Measurements from ENCODE around the gene CGNL1.

Gene CGNL1

GRCh38 chr15:57437564-57437963 is 61.3 kb downstream of the CGNL1 start:
- CTCF ChIA-PET, result no interaction called here
- POLR2A ChIA-PET, result no interaction called here
- no peak for DNase-seq (ENCODE audit: extremely low spot score)
- TF ChIP-seq CTCF (IDR thresholded peaks at IDR 0.05; ENCODE audit: control extremely low read depth, extremely low read depth, low read depth, missing control alignments), result no peak

GRCh38 chr15:57438166-57438565 is 61.9 kb downstream of the CGNL1 start:
- ChIA-PET CTCF (no interaction called here), POLR2A (no interaction called here)
- no peak for TF ChIP-seq CTCF (IDR thresholded peaks at IDR 0.05; ENCODE audit: control extremely low read depth, extremely low read depth, low read depth, missing control alignments)
- DNase-seq (ENCODE audit: extremely low spot score), result no peak

- TF ChIP-seq CTCF (IDR thresholded peaks at IDR 0.05; ENCODE audit: control extremely low read depth, extremely low read depth, low read depth, missing control alignments), result no peak
- no peak for DNase-seq (ENCODE audit: extremely low spot score)
- ChIA-PET CTCF (no interaction called here), POLR2A (no interaction called here)
These were observed 63.1 kb downstream of the CGNL1 start for GRCh38 chr15:57439128-57440027.

GRCh38 chr15:57440167-57440566 is 63.9 kb downstream of the CGNL1 start:
- no peak for DNase-seq (ENCODE audit: extremely low spot score)
- CTCF ChIA-PET, result no interaction called here
- TF ChIP-seq CTCF (IDR thresholded peaks at IDR 0.05; ENCODE audit: control extremely low read depth, extremely low read depth, low read depth, missing control alignments), result no peak
- POLR2A ChIA-PET, result no interaction called here

- TF ChIP-seq CTCF (IDR thresholded peaks at IDR 0.05; ENCODE audit: control extremely low read depth, extremely low read depth, low read depth, missing control alignments), result no peak
- DNase-seq (ENCODE audit: extremely low spot score), result no peak
- ChIA-PET CTCF (no interaction called here), POLR2A (no interaction called here)
These were observed 64.5 kb downstream of the CGNL1 start for GRCh38 chr15:57440799-57441198.

- POLR2A ChIA-PET, result interaction anchor here (0.6 kb wide), 1 partner anchor 62 kb away, joined by 7 read pairs; no protein-coding TSS in a partner anchor
- no peak for TF ChIP-seq CTCF (IDR thresholded peaks at IDR 0.05; ENCODE audit: control extremely low read depth, extremely low read depth, low read depth, missing control alignments)
- no peak for DNase-seq (ENCODE audit: extremely low spot score)
- CTCF ChIA-PET, result no interaction called here
These were observed 66.0 kb downstream of the CGNL1 start for GRCh38 chr15:57442335-57442734.
